Neuronal stem cell (in vitro differentiated cells): ENCODE data around the gene FARP1.
A peak's percentile ranks its signal among the peaks of the same experiment; 100 is the strongest.

Experiments used
- DNase-seq: peaks from one replicate; pipeline ENCODE4 v3.0.0-alpha.2; 2013; ENCODE audit warnings: low spot score
- H2AFZ ChIP-seq: one replicate; pipeline ENCODE4 v1.6.1; 2013; ENCODE audit warnings: mild to moderate bottlenecking, low read length, inconsistent platforms
- H2AK5ac ChIP-seq: 2 replicates; pipeline ENCODE4 v1.6.1; 2013; ENCODE audit warnings: low read depth, mild to moderate bottlenecking, inconsistent platforms, low read length, moderate library complexity, mixed read lengths
- H2BK120ac ChIP-seq: 2 replicates; pipeline ENCODE4 v1.6.1; 2013; ENCODE audit warnings: low read depth, mild to moderate bottlenecking, inconsistent platforms, low read length, moderate library complexity, mixed read lengths
- H2BK12ac ChIP-seq: one replicate; pipeline ENCODE4 v1.6.1; 2013; ENCODE audit warnings: low read length, inconsistent platforms
- H2BK15ac ChIP-seq: 2 replicates; pipeline ENCODE4 v1.6.1; 2013; ENCODE audit warnings: mild to moderate bottlenecking, low read length, inconsistent platforms, mixed read lengths
- H2BK5ac ChIP-seq: one replicate; pipeline ENCODE4 v1.6.1; 2013; ENCODE audit warnings: inconsistent platforms, mild to moderate bottlenecking, low read length, moderate library complexity
- H3K14ac ChIP-seq: one replicate; pipeline ENCODE4 v1.6.1; 2013; ENCODE audit warnings: low read length, inconsistent platforms
- H3K18ac ChIP-seq: 2 replicates; pipeline ENCODE4 v1.6.1; 2013; ENCODE audit warnings: low read length, inconsistent platforms
- H3K23ac ChIP-seq: 2 replicates; pipeline ENCODE4 v1.6.1; 2013; ENCODE audit warnings: low read depth, mild to moderate bottlenecking, mixed read lengths, low read length, inconsistent platforms; ENCODE audit not compliant: poor library complexity
- H3K27ac ChIP-seq: replicated peaks from 3 replicates; pipeline ENCODE4 v1.5.1; 2013; ENCODE audit warnings: low read length, inconsistent platforms
- H3K27me3 ChIP-seq, 3 experiments: 2 replicates each; pipeline ENCODE4 v1.6.1; 2013; ENCODE audit warnings: low read length in 3 of 3, mild to moderate bottlenecking in 2 of 3, inconsistent platforms in 1 of 3, low read depth in 1 of 3, mixed read lengths in 1 of 3, moderate library complexity in 1 of 3; ENCODE audit not compliant: control insufficient read depth in 3 of 3, insufficient read depth in 3 of 3
- H3K36me3 ChIP-seq, 2 donors: replicated peaks in 1 of 2; 2 replicates each; pipeline ENCODE4 v1.6.1; 2013; ENCODE audit warnings: low read length in 2 of 2; ENCODE audit not compliant: control insufficient read depth in 2 of 2, insufficient read depth in 2 of 2
- H3K4ac ChIP-seq: 2 replicates; pipeline ENCODE4 v1.6.1; 2013; ENCODE audit warnings: inconsistent platforms, mild to moderate bottlenecking, low read length, moderate library complexity
- H3K4me1 ChIP-seq, 2 donors: 1 replicate in 1 of 2; 2 replicates in 1 of 2; pipeline ENCODE4 v1.6.1; 2013; ENCODE audit warnings: low read length in 2 of 2, low read depth in 1 of 2; ENCODE audit not compliant: control insufficient read depth in 2 of 2, insufficient read depth in 1 of 2
- H3K4me2 ChIP-seq: one replicate; pipeline ENCODE4 v1.6.1; 2013; ENCODE audit warnings: mild to moderate bottlenecking, low read length, inconsistent platforms; ENCODE audit not compliant: insufficient read depth, poor library complexity, severe bottlenecking
- H3K4me3 ChIP-seq, 2 donors: 2 replicates each; pipeline ENCODE4 v1.5.1; 2013; ENCODE audit warnings: low read length in 2 of 2, mild to moderate bottlenecking in 2 of 2, inconsistent platforms in 1 of 2, moderate library complexity in 1 of 2
- H3K79me1 ChIP-seq: one replicate; pipeline ENCODE4 v1.6.1; 2013; ENCODE audit warnings: low read depth, mild to moderate bottlenecking, inconsistent platforms, low read length, moderate library complexity
- H3K9ac ChIP-seq: one replicate; pipeline ENCODE4 v1.6.1; 2013; ENCODE audit warnings: mild to moderate bottlenecking, low read depth, low read length, inconsistent platforms; ENCODE audit not compliant: poor library complexity
- H3K9me3 ChIP-seq, 2 donors: replicated peaks in 1 of 2; 2 replicates each; pipeline versions ENCODE3 to v1.6.1; 2013; ENCODE audit warnings: low read length in 2 of 2, mild to moderate bottlenecking in 2 of 2, inconsistent platforms in 1 of 2, low read depth in 1 of 2, mixed read lengths in 1 of 2, moderate library complexity in 1 of 2; ENCODE audit not compliant: control insufficient read depth in 2 of 2, insufficient read depth in 1 of 2
- H4K8ac ChIP-seq: one replicate; pipeline ENCODE4 v1.6.1; 2013; ENCODE audit warnings: low read depth, mild to moderate bottlenecking, inconsistent platforms, low read length, moderate library complexity
- H4K91ac ChIP-seq: one replicate; pipeline ENCODE4 v1.6.1; 2013; ENCODE audit warnings: low read length, low read depth, mild to moderate bottlenecking, inconsistent platforms; ENCODE audit not compliant: poor library complexity
- WGBS, 2 donors: extraction: QIAGEN DNeasy Blood & Tissue Kit; methylation state at CpG; one replicate each; pipeline ENCODE4 v1.1.7; 2013; ENCODE audit warnings: missing lambda C conversion rate in 2 of 2, mixed read lengths in 1 of 2; ENCODE audit not compliant: insufficient read length in 2 of 2, insufficient replicate concordance in 1 of 2; ENCODE audit errors: extremely low coverage in 2 of 2; 5-methylcytosine and 5-hydroxymethylcytosine counted together

The FARP1 gene

GRCh38 chr13:98358937-98359336, 216.0 kb downstream of the FARP1 start:
- H3K27me3 ChIP-seq, result no peaks in the 10 kb centered on the region
- H2AK5ac ChIP-seq, result no peak overlapping the region
- no peak overlapping the region for H3K4ac ChIP-seq
- H2BK120ac ChIP-seq, result no peak overlapping the region
- no peak overlapping the region for H3K27ac ChIP-seq
- H3K9me3 ChIP-seq, result peaks cover 0 to 10% of the 10 kb centered on the region in 2 donors
- H4K8ac ChIP-seq, result no peak overlapping the region
- H3K4me3 ChIP-seq, result no peak overlapping the region
- no peak overlapping the region for H3K14ac ChIP-seq
- H2BK5ac ChIP-seq, result no peak overlapping the region
- no peak overlapping the region for H2BK15ac ChIP-seq
- no peak overlapping the region for H4K91ac ChIP-seq
- WGBS, 2 donors, result no CpG with 5 or more reads among the region's 1 CpG
- DNase-seq, result no peak
- H3K36me3 ChIP-seq, result no peaks in the 10 kb centered on the region
- no peak overlapping the region for H3K23ac ChIP-seq
- H3K79me1 ChIP-seq, result peaks cover 4% of the 10 kb centered on the region
- no peak overlapping the region for H3K18ac ChIP-seq
- no peak overlapping the region for H3K4me2 ChIP-seq
- H2AFZ ChIP-seq, result no peak overlapping the region
- H3K4me1 ChIP-seq, result peaks cover 0 to 3% of the 10 kb centered on the region in 2 donors
- H2BK12ac ChIP-seq, result no peak overlapping the region
- H3K9ac ChIP-seq, result no peak overlapping the region

GRCh38 chr13:98360545-98360944, 217.7 kb downstream of the FARP1 start:
- Histone ChIP-seq H2BK5ac (no peak overlapping the region), H3K4me3 (no peak overlapping the region), H3K18ac (no peak overlapping the region), H3K79me1 (peaks cover 4% of the 10 kb centered on the region), H3K4me1 (peaks cover 3 to 4% of the 10 kb centered on the region in 2 donors), H2BK12ac (no peak overlapping the region), H3K23ac (no peak overlapping the region), H3K4ac (no peak overlapping the region), H3K36me3 (no peaks in the 10 kb centered on the region), H3K27me3 (no peaks in the 10 kb centered on the region), H2BK120ac (no peak overlapping the region), H3K9me3 (peaks cover 0 to 10% of the 10 kb centered on the region in 2 donors), H2AFZ (no peak overlapping the region), H3K9ac (no peak overlapping the region), H4K8ac (no peak overlapping the region), H3K14ac (no peak overlapping the region), H3K27ac (no peak overlapping the region), H4K91ac (no peak overlapping the region), H2AK5ac (no peak overlapping the region), H2BK15ac (peak overlapping the region; percentile 22), H3K4me2 (no peak overlapping the region)
- no CpG with 5 or more reads among the region's 4 CpGs for WGBS, 2 donors
- DNase-seq, result no peak

GRCh38 chr13:98363326-98363725, 220.4 kb downstream of the FARP1 start:
- no peak overlapping the region for H2BK120ac ChIP-seq
- H3K9me3 ChIP-seq, result no peaks in the 10 kb centered on the region
- H3K4me3 ChIP-seq, result no peak overlapping the region
- no peak overlapping the region for H2BK12ac ChIP-seq
- H3K27ac ChIP-seq, result no peak overlapping the region
- H3K36me3 ChIP-seq, result peaks cover under 1 to 3% of the 10 kb centered on the region in 2 donors
- peaks cover 6 to 8% of the 10 kb centered on the region in 2 donors for H3K4me1 ChIP-seq
- no peak for DNase-seq
- WGBS, 2 donors, result no CpG with 5 or more reads among the region's 5 CpGs
- no peak overlapping the region for H3K18ac ChIP-seq
- no peaks in the 10 kb centered on the region for H3K27me3 ChIP-seq
- H3K9ac ChIP-seq, result no peak overlapping the region
- no peak overlapping the region for H4K8ac ChIP-seq
- H3K14ac ChIP-seq, result no peak overlapping the region
- H3K79me1 ChIP-seq, result peaks cover 4% of the 10 kb centered on the region
- H3K23ac ChIP-seq, result no peak overlapping the region
- H2AFZ ChIP-seq, result no peak overlapping the region
- no peak overlapping the region for H3K4me2 ChIP-seq
- no peak overlapping the region for H4K91ac ChIP-seq
- H2AK5ac ChIP-seq, result no peak overlapping the region
- H2BK5ac ChIP-seq, result no peak overlapping the region
- H3K4ac ChIP-seq, result no peak overlapping the region
- H2BK15ac ChIP-seq, result no peak overlapping the region

- Histone ChIP-seq H2BK120ac (no peak overlapping the region), H3K9ac (no peak overlapping the region), H2AK5ac (no peak overlapping the region), H2BK5ac (no peak overlapping the region), H3K27me3 (no peaks in the 10 kb centered on the region), H4K91ac (no peak overlapping the region), H3K79me1 (peaks cover 4% of the 10 kb centered on the region), H2BK15ac (no peak overlapping the region), H3K27ac (no peak overlapping the region), H3K4ac (no peak overlapping the region), H3K4me3 (no peak overlapping the region), H4K8ac (no peak overlapping the region), H2AFZ (no peak overlapping the region), H3K4me1 (peaks cover 6 to 8% of the 10 kb centered on the region in 2 donors), H3K9me3 (no peaks in the 10 kb centered on the region), H3K23ac (no peak overlapping the region), H3K14ac (no peak overlapping the region), H2BK12ac (no peak overlapping the region), H3K4me2 (no peak overlapping the region), H3K36me3 (peaks cover 4 to 7% of the 10 kb centered on the region in 2 donors), H3K18ac (no peak overlapping the region)
- WGBS, 2 donors, result no CpG with 5 or more reads among the region's 2 CpGs
- no peak for DNase-seq
Measured at GRCh38 chr13:98364179-98364578, 221.3 kb downstream of the FARP1 start.
